SU-DHL-6 (cell line): ENCODE results near the gene SENP3.

Experiments
- EZH2phosphoT487 ChIP-seq: fragments of 200-600 bp; sonication (generic), shearing (Covaris generic); conservative IDR thresholded peaks from 2 replicates; pipeline ENCODE4 v1.6.1; 2018; ENCODE audit warnings: mild to moderate bottlenecking, antibody characterized with exemption, low read length, moderate library complexity, mixed read lengths
- TF ChIP-seq, protein P1 (sequence below): fragments of 200-600 bp; sonication (generic); IDR thresholded peaks from one replicate; pipeline ENCODE4 v1.5.1; 2017; ENCODE audit warnings: antibody characterized with exemption, mild to moderate bottlenecking, low read length, moderate library complexity; ENCODE audit not compliant: insufficient read depth, poor library complexity, severe bottlenecking

DNA sequence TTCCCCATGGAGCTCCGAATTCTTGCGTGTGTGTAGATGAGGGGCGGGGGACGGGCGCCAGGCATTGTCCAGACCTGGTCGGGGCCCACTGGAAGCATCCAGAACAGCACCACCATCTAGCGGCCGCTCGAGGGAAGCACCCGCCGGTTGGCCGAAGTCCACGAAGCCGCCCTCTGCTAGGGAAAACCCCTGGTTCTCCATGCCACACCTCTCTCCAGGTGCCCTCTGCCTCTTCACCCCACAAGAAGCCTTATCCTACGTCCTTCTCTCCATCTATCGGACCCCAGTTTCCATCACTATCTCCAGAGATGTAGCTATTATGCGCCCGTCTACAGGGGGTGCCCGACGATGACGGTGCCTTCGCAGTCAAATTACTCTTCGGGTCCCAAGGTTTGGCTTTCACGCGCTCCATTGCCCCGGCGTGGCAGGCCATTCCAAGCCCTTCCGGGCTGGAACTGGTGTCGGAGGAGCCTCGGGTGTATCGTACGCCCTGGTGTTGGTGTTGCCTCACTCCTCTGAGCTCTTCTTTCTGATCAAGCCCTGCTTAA, 617 bp upstream of the SENP3 start:
- TF ChIP-seq, protein P1, sequence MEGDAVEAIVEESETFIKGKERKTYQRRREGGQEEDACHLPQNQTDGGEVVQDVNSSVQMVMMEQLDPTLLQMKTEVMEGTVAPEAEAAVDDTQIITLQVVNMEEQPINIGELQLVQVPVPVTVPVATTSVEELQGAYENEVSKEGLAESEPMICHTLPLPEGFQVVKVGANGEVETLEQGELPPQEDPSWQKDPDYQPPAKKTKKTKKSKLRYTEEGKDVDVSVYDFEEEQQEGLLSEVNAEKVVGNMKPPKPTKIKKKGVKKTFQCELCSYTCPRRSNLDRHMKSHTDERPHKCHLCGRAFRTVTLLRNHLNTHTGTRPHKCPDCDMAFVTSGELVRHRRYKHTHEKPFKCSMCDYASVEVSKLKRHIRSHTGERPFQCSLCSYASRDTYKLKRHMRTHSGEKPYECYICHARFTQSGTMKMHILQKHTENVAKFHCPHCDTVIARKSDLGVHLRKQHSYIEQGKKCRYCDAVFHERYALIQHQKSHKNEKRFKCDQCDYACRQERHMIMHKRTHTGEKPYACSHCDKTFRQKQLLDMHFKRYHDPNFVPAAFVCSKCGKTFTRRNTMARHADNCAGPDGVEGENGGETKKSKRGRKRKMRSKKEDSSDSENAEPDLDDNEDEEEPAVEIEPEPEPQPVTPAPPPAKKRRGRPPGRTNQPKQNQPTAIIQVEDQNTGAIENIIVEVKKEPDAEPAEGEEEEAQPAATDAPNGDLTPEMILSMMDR = peak; percentile 74
- no peak for TF ChIP-seq EZH2phosphoT487
